ENCODE data around the gene SCN2B.

SCN2B gene

DNA sequence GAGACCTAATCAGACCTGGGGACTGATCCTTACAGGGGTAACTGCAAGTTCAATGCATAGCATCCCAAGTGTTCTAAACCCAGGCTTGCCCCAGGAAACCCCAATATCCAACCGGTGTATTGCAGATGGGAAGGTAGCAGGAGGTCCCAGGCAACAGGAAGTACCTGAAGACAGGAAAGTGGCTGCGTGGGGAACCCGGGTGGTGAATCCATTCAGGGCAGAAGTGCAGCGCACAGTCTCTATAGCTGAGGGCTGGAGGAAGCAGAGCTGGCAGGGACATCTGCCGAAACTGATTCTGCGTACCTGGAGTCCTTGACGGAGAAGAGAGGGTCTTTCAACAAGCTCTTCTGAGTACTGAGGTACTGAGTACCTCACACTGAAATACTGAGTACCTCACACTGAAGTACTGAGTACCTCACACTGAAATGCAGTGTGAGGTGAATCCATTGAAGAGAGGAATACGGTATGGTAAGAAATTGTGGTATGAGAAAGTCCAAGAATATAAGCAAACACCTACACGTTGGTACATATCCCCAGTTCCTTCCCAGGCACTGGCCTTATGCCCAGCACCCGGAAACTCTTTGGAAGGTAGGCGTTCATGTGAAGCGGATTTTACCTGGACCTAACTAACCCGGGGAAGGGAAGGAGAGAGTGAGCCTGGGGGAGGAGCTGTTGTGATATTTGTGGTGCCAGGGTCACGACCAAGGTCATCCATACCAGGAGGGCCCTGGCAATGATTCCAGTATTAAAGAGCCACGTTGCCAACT lies 43.9 kb downstream of the SCN2B start:
- no peak for DNase-seq

DNA sequence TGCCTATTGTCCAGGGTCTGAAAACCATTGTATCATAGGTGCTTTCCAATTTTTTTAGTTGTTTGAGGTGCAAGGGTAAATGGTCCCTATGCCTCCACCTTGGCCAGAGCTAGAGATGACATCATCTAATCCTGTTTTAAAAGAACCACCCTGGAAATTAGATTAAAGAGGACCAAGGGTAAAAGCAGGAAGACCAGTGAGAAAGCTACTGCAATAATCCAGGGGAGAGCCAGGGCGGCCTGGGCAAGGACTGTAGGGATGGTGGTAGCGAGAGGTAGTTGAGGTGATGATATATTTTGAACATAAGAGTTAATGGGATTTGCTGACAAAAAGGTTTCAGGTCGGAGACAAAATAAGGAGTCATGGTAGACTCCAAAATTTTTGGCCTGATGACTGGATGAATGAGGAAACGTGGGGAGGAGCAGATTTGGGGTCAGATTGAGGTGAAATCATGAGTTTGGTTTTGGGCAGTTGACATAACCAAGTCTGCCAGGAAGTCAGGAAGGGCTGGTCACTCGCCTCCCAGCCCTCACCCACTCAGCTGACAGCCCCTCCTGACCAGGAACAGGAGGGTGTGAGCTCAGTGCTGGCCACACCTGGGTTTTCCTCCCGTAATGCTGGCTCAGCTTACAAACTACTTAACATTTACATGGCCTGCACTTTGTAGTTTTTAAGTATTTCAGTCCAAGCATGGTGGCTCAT lies 46.8 kb downstream of the SCN2B start:
- no peak for DNase-seq

DNA sequence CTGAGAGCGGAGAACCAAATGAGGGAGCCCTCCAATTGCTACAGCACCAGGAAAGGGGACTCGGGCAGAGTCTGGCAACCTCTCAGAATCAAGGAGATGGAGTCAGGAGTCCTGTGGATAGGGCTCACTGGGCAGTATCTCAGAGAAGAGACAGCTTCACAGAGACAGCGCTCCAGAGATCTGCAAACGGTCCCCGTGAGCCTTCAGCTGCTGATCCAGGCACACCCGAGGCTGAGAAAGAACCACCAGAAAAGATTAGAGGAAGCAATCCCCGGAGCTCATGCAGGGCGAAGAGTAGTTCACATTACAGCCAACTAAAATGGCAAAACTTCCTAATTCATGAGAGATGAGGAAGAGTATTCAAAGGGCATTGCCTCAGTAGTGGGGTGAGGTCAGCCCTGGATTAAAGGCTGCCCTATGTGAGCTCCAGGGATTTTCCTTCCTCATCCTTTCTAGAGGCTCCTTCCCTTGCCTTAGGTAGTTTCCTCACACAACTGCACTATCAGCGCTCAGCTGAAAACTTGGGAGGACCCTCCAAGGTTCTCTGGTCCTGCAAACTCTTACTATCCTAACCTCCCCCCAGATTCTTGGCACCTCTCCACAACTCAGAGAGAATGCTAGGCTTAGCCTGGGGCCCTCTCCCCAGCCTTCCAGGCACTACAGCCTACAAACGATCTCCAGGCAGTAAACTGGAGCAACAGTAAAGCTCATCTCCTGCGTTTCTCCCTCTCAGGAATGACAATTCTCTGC lies 47.5 kb downstream of the SCN2B start:
- DNase-seq, result no peak

DNA sequence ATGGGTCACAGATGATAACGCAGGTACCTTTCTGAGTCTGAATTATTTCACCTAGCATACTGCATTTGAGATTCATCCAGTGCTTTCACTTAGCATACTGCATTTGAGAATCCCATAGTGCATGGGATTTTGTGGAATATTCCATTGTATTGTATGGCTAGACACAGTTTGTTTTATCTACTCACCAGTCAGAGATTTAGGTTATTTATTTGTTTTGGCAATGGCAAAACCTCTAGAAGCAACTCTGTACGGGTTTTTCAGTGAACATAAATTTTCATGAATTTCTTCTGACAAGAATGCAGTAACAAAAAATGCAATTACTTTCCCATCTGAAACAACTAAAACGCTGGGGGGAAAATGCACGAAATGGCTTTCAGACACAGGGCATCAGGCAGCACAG lies 48.1 kb downstream of the SCN2B start:
- no peak for DNase-seq

DNA sequence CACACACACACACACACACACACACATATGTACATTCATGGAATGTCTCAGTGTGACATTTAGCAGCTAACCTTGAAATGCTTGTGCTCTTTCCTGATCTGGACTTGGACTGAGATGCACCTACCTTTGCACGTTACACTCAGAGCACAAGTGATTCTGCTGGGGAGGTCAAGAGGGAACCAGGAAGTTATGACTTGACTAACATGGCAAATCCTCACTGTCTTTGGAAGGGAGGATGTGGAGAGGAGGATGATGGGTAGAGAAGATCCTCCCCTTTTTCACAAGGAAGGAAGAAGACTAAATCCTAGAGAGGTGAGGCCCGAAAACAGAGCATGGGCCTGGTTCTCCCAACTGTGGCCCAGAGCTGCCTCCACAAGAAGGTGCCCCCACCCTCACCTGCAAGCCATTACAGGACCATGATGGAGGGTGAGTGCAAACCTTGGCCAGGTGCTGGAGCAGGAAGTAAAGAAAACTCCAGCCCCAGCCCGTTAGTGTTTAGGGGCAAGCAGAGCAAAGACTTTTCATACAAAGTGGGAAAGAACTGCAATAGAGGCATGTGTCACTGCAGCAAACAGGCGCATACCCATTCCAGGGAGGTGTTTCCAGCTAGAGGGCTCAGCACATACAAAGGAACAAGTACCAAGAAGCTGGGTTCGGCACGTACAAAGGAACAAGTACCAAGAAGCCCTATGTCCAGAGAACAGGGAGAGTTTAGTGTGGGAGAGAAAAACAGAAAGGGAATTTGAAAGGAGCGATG lies 50.2 kb downstream of the SCN2B start:
- no peak for DNase-seq

DNA sequence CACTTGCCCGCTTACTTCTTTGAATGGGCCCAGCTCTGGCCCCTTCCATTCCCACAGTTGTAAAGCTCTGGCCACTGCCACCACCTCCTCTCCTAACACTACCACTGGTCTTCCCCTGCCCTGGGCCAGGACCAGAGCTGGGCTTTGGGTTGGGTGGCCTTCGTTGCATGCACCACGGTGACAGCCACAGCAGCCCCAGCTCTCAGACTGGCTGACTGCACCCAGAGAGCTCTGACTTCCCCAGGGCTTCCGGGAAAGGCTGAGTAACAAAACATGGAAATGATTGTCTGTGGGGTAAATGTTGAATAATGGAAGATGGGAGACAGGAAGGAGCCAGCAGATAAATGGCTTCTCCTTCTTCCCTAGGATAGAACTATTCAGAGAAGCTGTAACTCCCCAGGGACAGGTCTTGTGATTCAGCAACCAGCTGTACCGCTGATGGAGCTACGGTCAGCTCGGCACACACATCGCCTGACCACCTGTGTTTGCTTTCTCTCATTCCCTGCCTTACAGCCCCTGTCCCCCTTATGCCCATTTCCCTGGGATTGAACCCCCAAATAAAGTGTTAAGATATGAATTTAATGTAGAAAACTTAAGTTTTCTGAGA lies 51.4 kb downstream of the SCN2B start:
- DNase-seq, result no peak

DNA sequence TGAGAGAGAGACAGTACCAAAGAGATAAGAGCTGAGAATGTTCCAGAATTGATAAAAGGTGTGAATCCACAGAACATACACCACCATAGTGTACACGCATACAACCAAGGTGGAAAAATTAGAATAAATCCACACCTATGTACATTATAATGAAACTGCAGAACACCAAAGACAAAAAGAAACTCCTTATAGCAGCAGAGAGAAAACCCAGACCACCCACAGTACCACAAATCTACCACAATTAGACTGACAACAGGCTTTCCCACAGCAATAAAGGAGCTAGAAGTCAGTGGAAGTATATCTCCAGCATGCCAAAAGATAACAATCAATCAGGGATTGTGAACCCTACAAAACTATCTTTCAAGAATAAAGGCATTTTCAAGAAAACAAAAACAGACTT lies 55.6 kb downstream of the SCN2B start:
- DNase-seq, result no peak

DNA sequence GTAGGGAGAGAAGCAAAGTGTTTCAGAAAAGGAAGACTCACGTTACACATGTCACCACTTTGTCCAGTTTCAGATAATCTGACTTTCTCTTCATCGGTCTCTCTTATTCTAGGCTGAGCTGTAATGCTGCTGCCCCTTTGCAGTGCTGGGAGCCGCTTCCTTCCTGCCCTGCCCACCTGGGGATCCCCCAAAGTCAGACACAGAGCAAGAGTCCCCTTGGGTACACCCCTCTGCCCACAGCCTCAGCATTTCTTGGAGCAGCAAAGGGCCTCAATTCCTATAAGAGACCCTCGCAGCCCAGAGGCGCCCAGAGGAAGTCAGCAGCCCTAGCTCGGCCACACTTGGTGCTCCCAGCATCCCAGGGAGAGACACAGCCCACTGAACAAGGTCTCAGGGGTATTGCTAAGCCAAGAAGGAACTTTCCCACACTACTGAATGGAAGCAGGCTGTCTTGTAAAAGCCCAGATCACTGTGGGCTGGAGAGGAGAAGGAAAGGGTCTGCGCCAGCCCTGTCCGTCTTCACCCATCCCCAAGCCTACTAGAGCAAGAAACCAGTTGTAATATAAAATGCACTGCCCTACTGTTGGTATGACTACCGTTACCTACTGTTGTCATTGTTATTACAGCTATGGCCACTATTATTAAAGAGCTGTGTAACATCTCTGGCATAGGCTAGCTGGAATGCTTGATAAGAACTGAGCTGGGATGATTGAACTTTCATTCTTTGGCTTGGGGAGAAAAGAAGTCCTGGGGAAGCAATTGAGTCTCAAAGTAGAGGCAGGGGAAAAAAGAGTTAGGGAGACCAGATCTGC lies 58.4 kb downstream of the SCN2B start:
- DNase-seq, result no peak

DNA sequence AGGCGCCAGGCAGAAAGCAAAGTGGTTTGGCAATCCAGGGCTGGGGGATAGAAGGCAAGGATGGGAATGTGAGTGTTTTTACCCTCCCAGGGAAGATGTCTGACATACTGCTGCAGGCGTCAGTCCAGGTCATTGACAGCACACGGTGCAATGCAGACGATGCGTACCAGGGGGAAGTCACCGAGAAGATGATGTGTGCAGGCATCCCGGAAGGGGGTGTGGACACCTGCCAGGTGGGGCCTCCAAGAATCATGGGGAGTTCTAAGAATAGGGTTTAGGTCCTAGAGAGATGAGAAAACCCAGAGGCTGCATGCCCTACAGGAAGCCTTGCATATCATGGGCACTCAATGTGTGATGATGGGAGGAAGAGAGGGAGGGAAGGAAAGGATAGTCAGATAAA lies 61.4 kb downstream of the SCN2B start:
- no peak for DNase-seq

DNA sequence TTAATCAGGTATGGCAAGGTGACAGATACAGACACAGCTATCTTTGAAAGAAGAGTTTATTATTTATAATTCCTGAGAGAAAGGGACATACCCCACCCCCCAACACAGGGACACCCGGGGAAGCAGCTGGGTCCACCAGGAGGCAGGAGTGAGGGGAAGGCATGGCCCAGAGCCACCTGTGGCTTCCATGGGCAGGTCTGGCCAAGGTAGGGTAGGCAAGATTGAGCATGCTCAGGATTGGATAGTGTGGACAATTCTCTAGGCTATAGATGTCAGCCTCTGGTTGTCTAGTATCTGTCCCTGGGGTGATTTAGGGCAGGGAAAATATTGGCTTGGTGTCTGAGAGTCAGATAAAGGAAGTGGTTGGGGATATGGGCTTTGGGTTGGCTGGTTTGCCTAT lies 62.2 kb downstream of the SCN2B start:
- no peak for DNase-seq

DNA sequence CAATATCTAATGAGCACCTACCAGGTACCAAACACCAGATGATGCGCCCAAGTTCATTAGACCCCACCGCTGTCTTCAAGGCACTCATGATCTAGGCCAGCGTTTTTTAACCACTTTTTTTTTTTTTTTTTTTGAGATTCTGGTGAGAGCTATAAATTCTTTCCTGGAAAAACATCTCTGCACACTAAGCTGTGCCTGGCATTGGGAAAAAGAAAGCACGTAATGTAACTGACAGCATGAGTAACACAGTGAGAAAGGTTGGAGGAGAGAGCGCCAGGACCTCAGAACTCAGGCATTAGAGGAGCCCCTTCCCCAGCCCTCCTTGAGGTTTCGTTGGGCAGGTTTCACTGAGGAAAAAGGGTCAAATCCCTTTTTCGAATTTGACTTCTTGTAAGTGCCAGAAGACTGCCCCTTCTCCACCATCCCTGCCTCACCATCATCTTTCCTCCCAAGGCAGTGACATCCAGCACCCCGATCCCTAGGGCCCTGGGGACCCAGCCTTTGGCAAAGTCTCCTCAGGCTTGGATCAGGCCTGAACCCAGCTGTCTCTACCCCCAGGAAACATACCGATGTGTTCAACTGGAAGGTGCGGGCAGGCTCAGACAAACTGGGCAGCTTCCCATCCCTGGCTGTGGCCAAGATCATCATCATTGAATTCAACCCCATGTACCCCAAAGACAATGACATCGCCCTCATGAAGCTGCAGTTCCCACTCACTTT lies 63.6 kb downstream of the SCN2B start:
- no peak for DNase-seq

Data from CD4-positive, alpha-beta T cell treated with Interleukin-17A for 4 hours (primary cell).